NCI-H1417 (cell line): ENCODE measurements around the gene ATP13A1.

Experiments
- DNase-seq, 3 experiments: peaks; one replicate each; lab custom pipeline; 2025; lab: John Stamatoyannopoulos, UW

The ATP13A1 gene

GRCh38 chr19:19643158-19644053 lies 20.1 kb downstream of the ATP13A1 start, which contains the start of gene GMIP:
TSS of gene GMIP (minus strand) at chr19:19643657. CDS start at chr19:19643529, 128 bp downstream.
- DNase-seq = peak; percentile 36 to 87 (median 80)

GRCh38 chr19:19642506-19643157 lies 20.8 kb downstream of the ATP13A1 start:
- peak in 2 of 3 experiments; percentile 26 to 58 for DNase-seq

GRCh38 chr19:19637523-19638251 lies 25.8 kb downstream of the ATP13A1 start:
- no peak for DNase-seq

GRCh38 chr19:19637186-19637522 lies 26.3 kb downstream of the ATP13A1 start:
- DNase-seq = no peak

- DNase-seq = no peak
These were observed 26.8 kb downstream of the ATP13A1 start for GRCh38 chr19:19636573-19637185.

GRCh38 chr19:19635313-19635702 lies 28.2 kb downstream of the ATP13A1 start:
- DNase-seq = no peak

- DNase-seq = no peak
These were observed 28.8 kb downstream of the ATP13A1 start for GRCh38 chr19:19634516-19635312.

GRCh38 chr19:19633711-19634515 lies 29.6 kb downstream of the ATP13A1 start:
- DNase-seq = no peak

- no peak for DNase-seq
These were observed 30.8 kb downstream of the ATP13A1 start for GRCh38 chr19:19632661-19633060.

- DNase-seq = no peak
These were observed 32.1 kb downstream of the ATP13A1 start for GRCh38 chr19:19631346-19631745.

GRCh38 chr19:19630426-19630825 lies 33.0 kb downstream of the ATP13A1 start:
- no peak for DNase-seq

GRCh38 chr19:19630062-19630414 lies 33.4 kb downstream of the ATP13A1 start:
- no peak for DNase-seq

- DNase-seq = peak in 2 of 3 experiments; percentile 79 to 82
These were observed 34.9 kb downstream of the ATP13A1 start for GRCh38 chr19:19628501-19629134.

GRCh38 chr19:19627621-19628500 lies 35.6 kb downstream of the ATP13A1 start, which contains the start of gene LPAR2:
TSS of gene LPAR2 (minus strand) at chr19:19628220. CDS start at chr19:19627275, 945 bp downstream.
- DNase-seq = peak; percentile 36 to 82 (median 82)

- DNase-seq = no peak
These were observed 36.7 kb downstream of the ATP13A1 start for GRCh38 chr19:19626516-19627472.

- DNase-seq = no peak
These were observed 39.4 kb downstream of the ATP13A1 start for GRCh38 chr19:19624032-19624570.

- DNase-seq = no peak
These were observed 40.1 kb downstream of the ATP13A1 start for GRCh38 chr19:19623383-19623782.
